HepG2 (cell line): ENCODE data around the gene TAF1B. TPM values are rescaled to one million over a fixed set of nuclear protein-coding genes. Genes with fewer than 3 reads are reported as not detected.

Source experiments
- BRCA1 ChIP-seq: sonication (generic); formaldehyde crosslinking; IDR thresholded peaks from 2 replicates; pipeline ENCODE4 v1.4.0; 2020; ENCODE audit warnings: missing genetic modification reagents
- CREM ChIP-seq, 2 experiments: sonication (generic) in 1 of 2; formaldehyde crosslinking in 1 of 2; IDR thresholded peaks; 2 replicates each; pipeline versions ENCODE4 v1.4.0 to v1.6.1; 2016 to 2020; ENCODE audit warnings: antibody characterized with exemption in 1 of 2, mild to moderate bottlenecking in 1 of 2, missing genetic modification reagents in 1 of 2
- HCFC1 ChIP-seq: fragments of 150-350 bp; IDR thresholded peaks from 2 replicates; pipeline ENCODE4 v1.6.1; 2014; ENCODE audit warnings: low read depth, low read length
- HOXA3 ChIP-seq: sonication (generic); formaldehyde crosslinking; IDR thresholded peaks from 2 replicates; pipeline ENCODE4 v1.5.0; 2020; ENCODE audit warnings: missing genetic modification reagents
- KDM4B ChIP-seq: sonication (generic); formaldehyde crosslinking; IDR thresholded peaks from 2 replicates; pipeline ENCODE4 v1.4.0; 2020; ENCODE audit warnings: missing genetic modification reagents
- KLF12 ChIP-seq: sonication (generic); formaldehyde crosslinking; IDR thresholded peaks from 2 replicates; pipeline ENCODE4 v1.4.0; 2020; ENCODE audit warnings: missing genetic modification reagents, borderline replicate concordance
- KLF15 ChIP-seq: sonication (generic); formaldehyde crosslinking; IDR thresholded peaks from 2 replicates; pipeline ENCODE4 v1.8.1; 2023; ENCODE audit warnings: borderline replicate concordance, mild to moderate bottlenecking, inconsistent platforms, missing genetic modification reagents, mixed read lengths
- MTF1 ChIP-seq: sonication (generic); formaldehyde crosslinking; IDR thresholded peaks from 2 replicates; pipeline ENCODE4 v1.5.0; 2020; ENCODE audit warnings: missing genetic modification reagents
- PAX8 ChIP-seq: sonication (generic); formaldehyde crosslinking; IDR thresholded peaks from 2 replicates; pipeline ENCODE4 v1.8.0; 2022; ENCODE audit warnings: mild to moderate bottlenecking, missing genetic modification reagents, borderline replicate concordance
- RAD21 ChIP-seq: fragments of 450-650 bp; formaldehyde crosslinking; IDR thresholded peaks from 2 replicates; pipeline ENCODE4 v1.5.0; 2020; ENCODE audit warnings: mild to moderate bottlenecking
- SIX1 ChIP-seq: sonication (generic); formaldehyde crosslinking; IDR thresholded peaks from 2 replicates; pipeline ENCODE4 v1.4.0; 2020; ENCODE audit warnings: missing genetic modification reagents, borderline replicate concordance
- TCF7 ChIP-seq: sonication (generic); IDR thresholded peaks from 2 replicates; pipeline ENCODE4 v1.6.1; 2016; ENCODE audit warnings: antibody characterized with exemption, low read depth
- ZBTB7B ChIP-seq: sonication (generic); formaldehyde crosslinking; IDR thresholded peaks from 2 replicates; pipeline ENCODE4 v1.4.0; 2020; ENCODE audit warnings: missing genetic modification reagents
- ZNF10 ChIP-seq: sonication (generic); formaldehyde crosslinking; IDR thresholded peaks from 2 replicates; pipeline ENCODE4 v1.4.0; 2020; ENCODE audit warnings: mild to moderate bottlenecking, low read depth, missing genetic modification reagents, borderline replicate concordance
- ZNF547 ChIP-seq: sonication (generic); formaldehyde crosslinking; IDR thresholded peaks from 2 replicates; pipeline ENCODE4 v1.5.1; 2020; ENCODE audit warnings: mild to moderate bottlenecking, missing genetic modification reagents
- ZNF564 ChIP-seq: sonication (generic); formaldehyde crosslinking; IDR thresholded peaks from 2 replicates; pipeline ENCODE4 v1.8.1; 2023; ENCODE audit warnings: mild to moderate bottlenecking, missing genetic modification reagents
- ZNF746 ChIP-seq: sonication (generic); formaldehyde crosslinking; IDR thresholded peaks from 2 replicates; pipeline ENCODE4 v1.8.0; 2022; ENCODE audit warnings: mild to moderate bottlenecking, missing genetic modification reagents
- polyA plus RNA-seq, 8 experiments: library from polyadenylated mRNA; depleted of rRNA in 3 of 8; stranded (reverse) in 7 of 8; unstranded in 1 of 8; fragments of >200 nt; fragmentation: Illumina TruSeq in 4 of 8; extraction: Trizol in 4 of 8; gene quantifications; 2 replicates each; pipeline versions ENCODE4 v1.2.1 to v1.2.3, GENCODE V29; 2011 to 2016; ENCODE audit warnings: low read depth in 4 of 8, missing spikeins in 1 of 8, mixed read lengths in 1 of 8; ENCODE audit not compliant: insufficient read depth in 1 of 8
- total RNA-seq, 5 experiments: library from RNA; depleted of rRNA; stranded (reverse); fragments of >200 nt; fragmentation: Illumina TruSeq; extraction: Trizol; gene quantifications; 2 replicates each; pipeline ENCODE4 v1.2.3, GENCODE V29; 2016; ENCODE audit warnings: low read depth in 1 of 5
- TF ChIP-seq, protein P1 (sequence below): sonication (generic); formaldehyde crosslinking; IDR thresholded peaks from 2 replicates; pipeline ENCODE4 v1.8.0; 2022; ENCODE audit warnings: low read depth, missing genetic modification reagents
- TF ChIP-seq, protein P2 (sequence below): sonication (generic); formaldehyde crosslinking; IDR thresholded peaks from 2 replicates; pipeline ENCODE4 v1.4.0; 2020; ENCODE audit warnings: missing genetic modification reagents, low read depth, mild to moderate bottlenecking, borderline replicate concordance
- TF ChIP-seq, protein P3 (sequence below): IDR thresholded peaks from 2 replicates; pipeline ENCODE4 v1.6.1; 2016; ENCODE audit warnings: low read depth, borderline replicate concordance
- TF ChIP-seq, protein P4 (sequence below): sonication (generic); formaldehyde crosslinking; IDR thresholded peaks from 2 replicates; pipeline ENCODE4 v1.4.0; 2020; ENCODE audit warnings: mild to moderate bottlenecking, missing genetic modification reagents, borderline replicate concordance

The TAF1B gene
- total and polyA plus RNA-seq, 2 of the 13 experiments (the other 11 are each of a cell fraction or from before 2014, with no cell fraction given): 13.3 to 27.7 TPM

DNA sequence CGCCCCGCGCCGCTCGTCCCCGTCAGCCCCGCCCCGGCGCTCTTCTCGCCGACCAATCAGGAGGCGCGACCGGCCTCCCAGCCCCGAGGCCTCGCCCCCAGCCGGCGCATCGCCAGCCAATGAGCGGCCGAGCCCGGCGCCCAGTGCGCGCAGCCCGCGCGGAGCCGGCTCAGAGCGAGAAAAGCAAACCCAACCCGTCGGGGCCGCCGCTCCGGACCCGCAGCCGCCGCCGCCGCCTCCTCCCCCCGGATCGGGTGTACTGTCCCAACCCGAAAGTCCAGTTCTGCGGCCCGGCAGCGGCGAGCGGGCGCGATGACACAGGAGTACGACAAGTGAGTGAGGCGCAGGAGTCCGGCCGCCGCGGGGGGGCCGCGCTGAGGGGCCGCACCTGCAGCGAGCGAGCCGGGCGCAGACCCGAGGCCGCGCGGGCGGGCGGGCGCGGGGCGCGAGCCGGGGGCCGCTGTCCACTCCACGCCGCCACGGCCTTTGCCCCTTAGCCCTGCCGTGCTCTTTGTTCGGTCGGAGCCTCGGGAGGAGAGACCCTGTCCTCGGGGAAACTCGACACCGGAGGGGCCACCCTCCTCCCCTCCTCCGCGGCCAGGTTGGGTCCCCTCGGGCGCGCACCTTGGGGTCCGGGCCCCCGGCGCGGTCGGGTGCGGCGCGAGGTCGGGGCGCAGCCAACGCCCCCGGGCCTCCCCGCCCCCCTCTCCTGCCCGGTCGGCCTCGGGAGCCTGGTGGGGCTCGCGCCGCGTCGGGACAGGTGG lies 108.4 kb downstream of the TAF1B start, which contains the start of gene GRHL1 (continued):
- TF ChIP-seq, protein P1, sequence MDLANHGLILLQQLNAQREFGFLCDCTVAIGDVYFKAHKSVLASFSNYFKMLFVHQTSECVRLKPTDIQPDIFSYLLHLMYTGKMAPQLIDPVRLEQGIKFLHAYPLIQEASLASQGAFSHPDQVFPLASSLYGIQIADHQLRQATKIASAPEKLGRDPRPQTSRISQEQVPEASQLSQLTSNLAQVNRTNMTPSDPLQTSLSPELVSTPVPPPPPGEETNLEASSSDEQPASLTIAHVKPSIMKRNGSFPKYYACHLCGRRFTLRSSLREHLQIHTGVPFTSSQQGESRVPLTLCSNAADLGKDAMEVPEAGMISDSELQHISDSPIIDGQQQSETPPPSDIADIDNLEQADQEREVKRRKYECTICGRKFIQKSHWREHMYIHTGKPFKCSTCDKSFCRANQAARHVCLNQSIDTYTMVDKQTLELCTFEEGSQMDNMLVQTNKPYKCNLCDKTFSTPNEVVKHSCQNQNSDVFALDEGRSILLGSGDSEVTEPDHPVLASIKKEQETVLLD: peak; percentile 65; the same call in 1 of the 2 replicates
- TF ChIP-seq ZNF746 (CRISPR knock-in tag) (peak; percentile 45; the same call in 1 of the 2 replicates), ZNF10 (CRISPR knock-in tag) (no peak), PAX8 (CRISPR knock-in tag) (0 out of 2 replicates have a peak, but pooled peaks have one; percentile 74), KDM4B (CRISPR knock-in tag) (0 out of 2 replicates have a peak, but pooled peaks have one; percentile 21), HOXA3 (CRISPR knock-in tag) (peak; percentile 65), CREM (IDR thresholded peaks at IDR 0.05) (no peak), CREM (CRISPR knock-in tag; IDR thresholded peaks at IDR 0.05) (no peak), KLF12 (CRISPR knock-in tag) (peak; percentile 32; the same call in 1 of the 2 replicates), ZBTB7B (CRISPR knock-in tag) (no peak), HCFC1 (no peak), KLF15 (CRISPR knock-in tag) (no peak), MTF1 (peak; percentile 36; the same call in 1 of the 2 replicates), RAD21 (peak; percentile 56), SIX1 (CRISPR knock-in tag) (0 out of 2 replicates have a peak, but pooled peaks have one; percentile 13), BRCA1 (CRISPR knock-in tag) (0 out of 2 replicates have a peak, but pooled peaks have one; percentile 32), ZNF547 (CRISPR knock-in tag) (peak; percentile 53; the same call in 1 of the 2 replicates), TCF7 (no peak), ZNF564 (CRISPR knock-in tag) (no peak)
- TF ChIP-seq, protein P2, sequence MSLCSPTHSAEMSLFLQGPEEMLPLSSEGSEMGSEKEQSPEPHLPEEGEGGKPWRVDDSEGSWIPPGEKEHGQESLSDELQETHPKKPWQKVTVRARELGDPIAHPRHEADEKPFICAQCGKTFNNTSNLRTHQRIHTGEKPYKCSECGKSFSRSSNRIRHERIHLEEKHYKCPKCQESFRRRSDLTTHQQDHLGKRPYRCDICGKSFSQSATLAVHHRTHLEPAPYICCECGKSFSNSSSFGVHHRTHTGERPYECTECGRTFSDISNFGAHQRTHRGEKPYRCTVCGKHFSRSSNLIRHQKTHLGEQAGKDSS (CRISPR knock-in tag): peak; percentile 11; the same call in 1 of the 2 replicates
- TF ChIP-seq, protein P3, sequence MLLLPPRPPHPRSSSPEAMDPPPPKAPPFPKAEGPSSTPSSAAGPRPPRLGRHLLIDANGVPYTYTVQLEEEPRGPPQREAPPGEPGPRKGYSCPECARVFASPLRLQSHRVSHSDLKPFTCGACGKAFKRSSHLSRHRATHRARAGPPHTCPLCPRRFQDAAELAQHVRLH (CRISPR knock-in tag): no peak
- TF ChIP-seq, protein P4, sequence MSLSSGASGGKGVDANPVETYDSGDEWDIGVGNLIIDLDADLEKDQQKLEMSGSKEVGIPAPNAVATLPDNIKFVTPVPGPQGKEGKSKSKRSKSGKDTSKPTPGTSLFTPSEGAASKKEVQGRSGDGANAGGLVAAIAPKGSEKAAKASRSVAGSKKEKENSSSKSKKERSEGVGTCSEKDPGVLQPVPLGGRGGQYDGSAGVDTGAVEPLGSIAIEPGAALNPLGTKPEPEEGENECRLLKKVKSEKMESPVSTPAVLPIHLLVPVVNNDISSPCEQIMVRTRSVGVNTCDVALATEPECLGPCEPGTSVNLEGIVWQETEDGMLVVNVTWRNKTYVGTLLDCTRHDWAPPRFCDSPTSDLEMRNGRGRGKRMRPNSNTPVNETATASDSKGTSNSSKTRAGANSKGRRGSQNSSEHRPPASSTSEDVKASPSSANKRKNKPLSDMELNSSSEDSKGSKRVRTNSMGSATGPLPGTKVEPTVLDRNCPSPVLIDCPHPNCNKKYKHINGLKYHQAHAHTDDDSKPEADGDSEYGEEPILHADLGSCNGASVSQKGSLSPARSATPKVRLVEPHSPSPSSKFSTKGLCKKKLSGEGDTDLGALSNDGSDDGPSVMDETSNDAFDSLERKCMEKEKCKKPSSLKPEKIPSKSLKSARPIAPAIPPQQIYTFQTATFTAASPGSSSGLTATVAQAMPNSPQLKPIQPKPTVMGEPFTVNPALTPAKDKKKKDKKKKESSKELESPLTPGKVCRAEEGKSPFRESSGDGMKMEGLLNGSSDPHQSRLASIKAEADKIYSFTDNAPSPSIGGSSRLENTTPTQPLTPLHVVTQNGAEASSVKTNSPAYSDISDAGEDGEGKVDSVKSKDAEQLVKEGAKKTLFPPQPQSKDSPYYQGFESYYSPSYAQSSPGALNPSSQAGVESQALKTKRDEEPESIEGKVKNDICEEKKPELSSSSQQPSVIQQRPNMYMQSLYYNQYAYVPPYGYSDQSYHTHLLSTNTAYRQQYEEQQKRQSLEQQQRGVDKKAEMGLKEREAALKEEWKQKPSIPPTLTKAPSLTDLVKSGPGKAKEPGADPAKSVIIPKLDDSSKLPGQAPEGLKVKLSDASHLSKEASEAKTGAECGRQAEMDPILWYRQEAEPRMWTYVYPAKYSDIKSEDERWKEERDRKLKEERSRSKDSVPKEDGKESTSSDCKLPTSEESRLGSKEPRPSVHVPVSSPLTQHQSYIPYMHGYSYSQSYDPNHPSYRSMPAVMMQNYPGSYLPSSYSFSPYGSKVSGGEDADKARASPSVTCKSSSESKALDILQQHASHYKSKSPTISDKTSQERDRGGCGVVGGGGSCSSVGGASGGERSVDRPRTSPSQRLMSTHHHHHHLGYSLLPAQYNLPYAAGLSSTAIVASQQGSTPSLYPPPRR (CRISPR knock-in tag): 0 out of 2 replicates have a peak, but pooled peaks have one; percentile 33
